Tibial nerve (tissue), 4 donors: ENCODE data around the gene EIF3F. TPM values are rescaled to one million over a fixed set of nuclear protein-coding genes. Genes with fewer than 3 reads are reported as not detected.

Source experiments
- DNase-seq, 2 donors: peaks; one replicate each; pipeline ENCODE4 v3.0.0-alpha.2; 2019; ENCODE audit warnings: low spot score in 2 of 2
- H3K27ac ChIP-seq, 4 donors: fragments of 200-600 bp; sonication (generic) in 3 of 4; one replicate each; pipeline ENCODE4 v1.5.1; 2017 to 2019; ENCODE audit warnings: mild to moderate bottlenecking in 1 of 4
- H3K27me3 ChIP-seq, 2 donors: fragments of 200-600 bp; sonication (generic) in 1 of 2; one replicate each; pipeline versions ENCODE4 v1.5.1 to v1.6.0; 2017 to 2019
- H3K36me3 ChIP-seq, 3 donors: fragments of 200-600 bp; sonication (generic); one replicate each; pipeline ENCODE4 v1.5.1; 2018 to 2019
- H3K4me1 ChIP-seq, 4 donors: fragments of 200-600 bp; sonication (generic) in 3 of 4; one replicate each; pipeline ENCODE4 v1.5.1; 2017 to 2019
- H3K4me3 ChIP-seq, 4 donors: fragments of 200-600 bp; sonication (generic) in 3 of 4; one replicate each; pipeline ENCODE4 v1.5.1; 2017 to 2019; ENCODE audit warnings: mild to moderate bottlenecking in 1 of 4, moderate library complexity in 1 of 4
- H3K9me3 ChIP-seq, 4 donors: fragments of 200-600 bp; sonication (generic) in 3 of 4; one replicate each; pipeline ENCODE4 v1.5.1; 2017 to 2019
- EP300 ChIP-seq, 2 donors: sonication (generic); formaldehyde crosslinking; IDR thresholded peaks; one replicate each; pipeline ENCODE4 v1.6.1; 2017; ENCODE audit warnings: antibody characterized with exemption in 2 of 2, mild to moderate bottlenecking in 1 of 2
- POLR2A ChIP-seq, 2 donors: fragments of 450-650 bp; IDR thresholded peaks; one replicate each; pipeline ENCODE4 v1.6.1; 2017; ENCODE audit warnings: antibody characterized with exemption in 2 of 2, mild to moderate bottlenecking in 2 of 2, moderate library complexity in 2 of 2
- WGBS, 2 donors: methylation state at CpG; one replicate each; pipeline ENCODE4 v1.1.5; 2018; 5-methylcytosine and 5-hydroxymethylcytosine counted together
- total RNA-seq, 4 donors: library from RNA; depleted of rRNA; stranded (reverse); fragments of >200 nt; gene quantifications; one replicate each; pipeline ENCODE4 v1.1.0, GENCODE V29; 2016
- TF ChIP-seq, protein P1 (sequence below), 5 experiments: fragments of 200-600 bp in 3 of 5; fragments of 450-650 bp in 2 of 5; sonication (generic) in 3 of 5; IDR thresholded peaks; one replicate each; pipeline ENCODE4 v1.5.1; 2016 to 2019; ENCODE audit warnings: antibody characterized with exemption in 5 of 5, mild to moderate bottlenecking in 3 of 5, moderate library complexity in 2 of 5

The EIF3F gene
- total RNA-seq, 4 donors from 2014 or later = 144 to 195 (median 162) TPM

- peaks cover 0 to 29% (median 7%) of the 10 kb centered on the region in 4 donors for H3K4me1 ChIP-seq
- H3K4me3 ChIP-seq = no peak overlapping the region
- TF ChIP-seq, protein P1, sequence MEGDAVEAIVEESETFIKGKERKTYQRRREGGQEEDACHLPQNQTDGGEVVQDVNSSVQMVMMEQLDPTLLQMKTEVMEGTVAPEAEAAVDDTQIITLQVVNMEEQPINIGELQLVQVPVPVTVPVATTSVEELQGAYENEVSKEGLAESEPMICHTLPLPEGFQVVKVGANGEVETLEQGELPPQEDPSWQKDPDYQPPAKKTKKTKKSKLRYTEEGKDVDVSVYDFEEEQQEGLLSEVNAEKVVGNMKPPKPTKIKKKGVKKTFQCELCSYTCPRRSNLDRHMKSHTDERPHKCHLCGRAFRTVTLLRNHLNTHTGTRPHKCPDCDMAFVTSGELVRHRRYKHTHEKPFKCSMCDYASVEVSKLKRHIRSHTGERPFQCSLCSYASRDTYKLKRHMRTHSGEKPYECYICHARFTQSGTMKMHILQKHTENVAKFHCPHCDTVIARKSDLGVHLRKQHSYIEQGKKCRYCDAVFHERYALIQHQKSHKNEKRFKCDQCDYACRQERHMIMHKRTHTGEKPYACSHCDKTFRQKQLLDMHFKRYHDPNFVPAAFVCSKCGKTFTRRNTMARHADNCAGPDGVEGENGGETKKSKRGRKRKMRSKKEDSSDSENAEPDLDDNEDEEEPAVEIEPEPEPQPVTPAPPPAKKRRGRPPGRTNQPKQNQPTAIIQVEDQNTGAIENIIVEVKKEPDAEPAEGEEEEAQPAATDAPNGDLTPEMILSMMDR (IDR thresholded peaks at IDR 0.05) = no peak
- TF ChIP-seq EP300 (IDR thresholded peaks at IDR 0.05) (no peak), POLR2A (IDR thresholded peaks at IDR 0.05) (no peak)
- H3K9me3 ChIP-seq = no peaks in the 10 kb centered on the region
- H3K36me3 ChIP-seq = no peaks in the 10 kb centered on the region
- no peak overlapping the region for H3K27ac ChIP-seq
- 88 to 97% methylated on average over 8 of the region's 8 CpGs for WGBS, 2 donors
- H3K27me3 ChIP-seq = no peaks in the 10 kb centered on the region
- no peak for DNase-seq
Observed at GRCh38 chr11:8030526-8031247, 43.5 kb downstream of the EIF3F start.

- Histone ChIP-seq H3K9me3 (no peaks in the 10 kb centered on the region), H3K4me1 (peaks cover 0 to 37% (median 7%) of the 10 kb centered on the region in 4 donors), H3K27ac (no peak overlapping the region), H3K27me3 (no peaks in the 10 kb centered on the region), H3K4me3 (no peak overlapping the region), H3K36me3 (no peaks in the 10 kb centered on the region)
- TF ChIP-seq POLR2A (IDR thresholded peaks at IDR 0.05) (no peak), EP300 (IDR thresholded peaks at IDR 0.05) (no peak)
- TF ChIP-seq, protein P1 (IDR thresholded peaks at IDR 0.05) = no peak
- no peak for DNase-seq
- 76 to 87% methylated on average over 21 to 26 of the region's 32 CpGs for WGBS, 2 donors
Observed at GRCh38 chr11:8031248-8032115, 44.3 kb downstream of the EIF3F start.

DNA sequence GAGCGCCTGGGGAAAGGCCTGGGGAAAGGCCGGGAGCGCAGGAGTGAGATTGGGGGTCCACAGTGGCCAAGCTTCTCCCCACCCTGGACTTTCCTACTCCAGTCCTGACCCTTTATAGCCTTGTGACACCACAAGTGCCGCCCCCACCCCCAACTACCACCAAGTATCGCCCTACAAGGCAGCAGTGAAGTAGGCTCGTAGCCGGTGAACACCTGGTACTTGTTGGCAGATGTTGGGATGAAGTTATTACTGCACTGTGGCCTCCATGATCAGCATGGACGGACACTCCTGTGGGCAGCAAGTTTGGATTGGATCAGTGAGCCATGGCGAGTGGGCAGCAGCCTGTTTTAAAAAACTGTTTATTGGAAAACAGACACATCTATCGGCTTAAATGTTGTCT, 45.0 kb downstream of the EIF3F start:
- WGBS, 2 donors = 81 to 85% methylated on average over 10 of the region's 10 CpGs
- no peaks in the 10 kb centered on the region for H3K9me3 ChIP-seq
- no peak overlapping the region for H3K27ac ChIP-seq
- TF ChIP-seq EP300 (IDR thresholded peaks at IDR 0.05) (no peak), POLR2A (IDR thresholded peaks at IDR 0.05) (no peak)
- TF ChIP-seq, protein P1 (IDR thresholded peaks at IDR 0.05) = no peak
- H3K36me3 ChIP-seq = no peaks in the 10 kb centered on the region
- H3K4me3 ChIP-seq = no peak overlapping the region
- DNase-seq = no peak
- H3K4me1 ChIP-seq = peaks cover 0 to 38% (median 7%) of the 10 kb centered on the region in 4 donors
- H3K27me3 ChIP-seq = no peaks in the 10 kb centered on the region

DNA sequence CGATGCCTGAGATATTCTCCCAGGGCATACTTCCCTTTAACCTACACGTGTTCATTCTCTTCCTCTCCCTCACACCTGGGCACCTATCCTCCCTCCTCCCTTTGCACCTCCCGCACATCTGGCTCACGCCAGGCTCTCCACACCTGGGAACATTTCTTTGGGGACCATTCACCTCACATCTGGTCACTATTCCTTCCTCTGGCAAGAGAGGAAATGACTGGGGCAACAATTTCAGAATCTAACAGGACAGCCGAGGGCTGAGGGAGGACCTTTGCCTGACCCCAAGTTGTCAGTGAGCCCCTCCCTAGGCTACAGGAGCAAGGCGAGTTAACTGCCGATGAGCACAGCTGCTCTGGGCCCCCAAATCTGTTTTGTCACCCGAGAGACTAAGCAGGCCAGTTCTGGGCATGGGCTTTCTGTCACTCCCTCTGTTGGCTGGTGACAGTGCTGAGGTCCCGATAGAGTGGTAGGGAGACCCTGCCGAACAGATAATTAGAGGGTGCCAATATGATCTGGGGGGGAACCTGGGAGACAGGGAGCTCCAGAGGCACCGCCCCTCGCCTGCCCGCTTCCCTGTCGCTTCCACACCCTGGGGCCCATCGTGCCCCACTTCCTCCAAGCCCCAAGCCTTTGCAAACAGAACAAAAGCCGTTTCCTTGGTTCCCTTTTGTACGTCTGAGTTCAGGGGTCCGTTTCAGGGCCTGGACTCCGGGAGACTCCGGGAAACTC, 45.6 kb downstream of the EIF3F start:
- H3K9me3 ChIP-seq = no peaks in the 10 kb centered on the region
- no peak for DNase-seq
- no peaks in the 10 kb centered on the region for H3K36me3 ChIP-seq
- peaks cover 0 to 38% (median 7%) of the 10 kb centered on the region in 4 donors for H3K4me1 ChIP-seq
- no peak overlapping the region for H3K27ac ChIP-seq
- no peak overlapping the region for H3K4me3 ChIP-seq
- no peak for TF ChIP-seq POLR2A (IDR thresholded peaks at IDR 0.05)
- no peaks in the 10 kb centered on the region for H3K27me3 ChIP-seq
- 37% methylated on average over 20 of the region's 20 CpGs for WGBS, 2 donors

- TF ChIP-seq EP300 (IDR thresholded peaks at IDR 0.05) = peak in 1 of 2 donors; percentile 19
- TF ChIP-seq, protein P1 (IDR thresholded peaks at IDR 0.05) = peak; percentile 91 to 94 (median 92)
- no peak for TF ChIP-seq POLR2A (IDR thresholded peaks at IDR 0.05)
- Histone ChIP-seq H3K27ac (peak overlapping the region in 1 of 4 donors; percentile 80), H3K4me1 (peaks cover 0 to 38% (median 7%) of the 10 kb centered on the region in 4 donors), H3K4me3 (no peak overlapping the region), H3K36me3 (no peaks in the 10 kb centered on the region), H3K9me3 (no peaks in the 10 kb centered on the region), H3K27me3 (no peaks in the 10 kb centered on the region)
- peak; percentile 71 to 85 for DNase-seq
- WGBS, 2 donors = 48 to 52% methylated on average over 18 to 19 of the region's 19 CpGs
Observed at GRCh38 chr11:8033305-8034105, 46.4 kb downstream of the EIF3F start.
